PC-3 (cell line): ENCODE measurements around the gene FOSB.

Experiments used
- EZH2 ChIP-seq: fragments of 300-600 bp; sonication (generic); IDR thresholded peaks from one replicate; pipeline ENCODE4 v1.6.1; 2017; ENCODE audit warnings: antibody characterized with exemption, mild to moderate bottlenecking, low read length; ENCODE audit not compliant: unreplicated experiment
- TF ChIP-seq, protein P1 (sequence below): fragments of 300-600 bp; sonication (generic); conservative IDR thresholded peaks from 2 replicates; pipeline ENCODE4 v1.5.1; 2017; ENCODE audit warnings: antibody characterized with exemption, low read depth, mild to moderate bottlenecking, low read length

DNA sequence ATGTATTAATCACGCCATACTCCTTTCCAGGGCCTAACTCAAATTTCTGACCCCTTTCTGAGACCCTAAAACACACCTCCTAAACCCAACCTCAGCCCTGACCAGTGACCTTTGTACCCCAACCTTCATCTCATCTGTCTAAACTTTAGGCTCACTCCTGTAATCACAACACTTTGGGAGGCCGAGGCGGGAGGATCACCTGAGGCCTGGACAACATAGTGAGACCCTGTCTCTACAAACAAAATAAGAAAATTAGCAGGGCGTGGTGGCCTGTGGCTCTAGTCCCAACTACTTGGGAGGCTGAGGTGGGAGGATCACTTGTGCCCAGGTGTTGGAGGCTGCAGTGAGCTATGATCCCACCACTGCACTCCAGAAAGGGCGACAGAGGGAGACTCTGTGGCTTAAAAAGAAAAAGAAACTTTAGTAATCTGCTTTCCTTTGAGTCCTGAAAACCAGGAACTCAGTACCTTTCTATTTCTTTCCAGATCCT is 24.4 kb downstream of the FOSB start:
- TF ChIP-seq, protein P1, sequence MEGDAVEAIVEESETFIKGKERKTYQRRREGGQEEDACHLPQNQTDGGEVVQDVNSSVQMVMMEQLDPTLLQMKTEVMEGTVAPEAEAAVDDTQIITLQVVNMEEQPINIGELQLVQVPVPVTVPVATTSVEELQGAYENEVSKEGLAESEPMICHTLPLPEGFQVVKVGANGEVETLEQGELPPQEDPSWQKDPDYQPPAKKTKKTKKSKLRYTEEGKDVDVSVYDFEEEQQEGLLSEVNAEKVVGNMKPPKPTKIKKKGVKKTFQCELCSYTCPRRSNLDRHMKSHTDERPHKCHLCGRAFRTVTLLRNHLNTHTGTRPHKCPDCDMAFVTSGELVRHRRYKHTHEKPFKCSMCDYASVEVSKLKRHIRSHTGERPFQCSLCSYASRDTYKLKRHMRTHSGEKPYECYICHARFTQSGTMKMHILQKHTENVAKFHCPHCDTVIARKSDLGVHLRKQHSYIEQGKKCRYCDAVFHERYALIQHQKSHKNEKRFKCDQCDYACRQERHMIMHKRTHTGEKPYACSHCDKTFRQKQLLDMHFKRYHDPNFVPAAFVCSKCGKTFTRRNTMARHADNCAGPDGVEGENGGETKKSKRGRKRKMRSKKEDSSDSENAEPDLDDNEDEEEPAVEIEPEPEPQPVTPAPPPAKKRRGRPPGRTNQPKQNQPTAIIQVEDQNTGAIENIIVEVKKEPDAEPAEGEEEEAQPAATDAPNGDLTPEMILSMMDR = no peak
- no peak for TF ChIP-seq EZH2
